HUES48 (cell line): ENCODE measurements around the gene LCAT.

Experiments used
- H3K27ac ChIP-seq: one replicate; pipeline ENCODE4 v1.7.0; 2013; ENCODE audit warnings: low read depth, low read length, inconsistent platforms
- H3K27me3 ChIP-seq: 2 replicates; pipeline ENCODE4 v1.6.1; 2013; ENCODE audit warnings: mild to moderate bottlenecking, low read length; ENCODE audit not compliant: control insufficient read depth, insufficient read depth
- H3K36me3 ChIP-seq: 2 replicates; pipeline ENCODE4 v1.6.1; 2013; ENCODE audit warnings: low read length; ENCODE audit not compliant: control insufficient read depth, insufficient read depth
- H3K4me1 ChIP-seq: 2 replicates; pipeline ENCODE4 v1.6.1; 2013; ENCODE audit warnings: mild to moderate bottlenecking, low read length; ENCODE audit not compliant: control insufficient read depth, insufficient read depth
- H3K4me3 ChIP-seq: 2 replicates; pipeline ENCODE4 v1.5.1; 2013; ENCODE audit warnings: mild to moderate bottlenecking, low read depth, low read length
- H3K9ac ChIP-seq: 2 replicates; pipeline ENCODE4 v1.6.1; 2013; ENCODE audit warnings: mild to moderate bottlenecking, low read depth, low read length, moderate library complexity
- H3K9me3 ChIP-seq: 2 replicates; pipeline ENCODE4 v1.6.1; 2013; ENCODE audit warnings: low read length; ENCODE audit not compliant: control insufficient read depth, insufficient read depth

The LCAT gene

DNA sequence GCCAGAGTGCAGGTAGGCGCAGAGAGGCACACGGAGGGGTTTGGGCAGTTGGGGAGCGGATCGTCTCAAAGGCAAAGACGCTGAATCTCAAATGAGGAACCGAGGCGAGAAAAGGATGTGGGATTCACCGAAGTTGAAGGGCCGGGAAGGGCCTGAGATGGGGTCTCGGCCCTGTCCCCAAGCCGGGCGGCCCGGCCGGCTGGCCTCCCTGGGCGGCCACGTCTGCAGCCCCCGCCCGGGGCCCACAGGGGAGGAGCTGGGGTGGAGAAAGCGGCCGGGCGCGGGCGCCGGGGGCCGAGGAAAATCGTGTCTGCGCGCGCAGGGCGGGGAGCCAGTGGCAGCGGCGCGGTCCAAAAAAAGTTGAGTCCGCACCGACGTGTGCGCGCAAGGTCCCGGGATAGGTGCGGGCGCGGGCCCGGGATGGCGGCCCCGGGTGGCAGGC is 24.1 kb upstream of the LCAT start:
- no peaks in the 10 kb centered on the region for H3K27me3 ChIP-seq
- H3K4me1 ChIP-seq = peaks cover 19% of the 10 kb centered on the region
- H3K36me3 ChIP-seq = peaks cover 7% of the 10 kb centered on the region
- H3K9ac ChIP-seq = peak overlapping the region; percentile 39
- peak overlapping the region; percentile 76 for H3K4me3 ChIP-seq
- no peaks in the 10 kb centered on the region for H3K9me3 ChIP-seq
- peak overlapping the region; percentile 64 for H3K27ac ChIP-seq

DNA sequence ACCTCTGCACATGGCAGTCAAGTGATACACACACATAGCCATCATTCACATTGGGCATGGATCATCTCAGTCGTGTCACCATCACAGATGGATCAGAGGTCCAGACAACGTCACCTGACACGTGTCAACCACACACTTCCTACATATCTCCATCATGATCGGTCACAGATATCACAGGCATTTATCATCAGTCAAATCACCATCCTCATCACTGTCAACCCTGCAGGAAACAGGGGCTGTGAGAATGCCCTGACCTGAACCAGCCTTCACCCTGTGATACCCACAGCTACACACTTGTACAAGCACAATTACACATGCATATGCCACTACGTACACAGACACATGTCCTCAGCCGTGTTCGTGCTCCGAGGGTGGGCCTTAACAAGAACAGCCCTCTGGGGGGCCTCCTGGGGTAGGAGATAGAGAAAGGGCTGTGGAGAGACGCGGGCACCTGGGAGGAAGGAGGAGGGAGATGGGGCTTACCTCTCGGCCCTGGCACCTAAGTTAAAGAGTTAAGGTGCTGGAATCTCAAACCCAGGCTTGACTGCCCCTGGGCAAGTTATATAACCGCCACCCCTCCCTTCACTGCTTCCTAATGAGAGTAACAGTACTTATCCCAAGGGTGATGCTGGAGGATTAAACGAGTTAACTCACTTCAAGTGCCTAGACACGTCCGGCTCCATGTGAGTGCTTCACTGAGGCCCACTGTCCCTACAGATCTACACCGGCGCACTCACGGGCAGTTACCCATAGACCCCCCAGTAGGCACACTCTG is 23.4 kb upstream of the LCAT start:
- Histone ChIP-seq H3K27me3 (no peaks in the 10 kb centered on the region), H3K27ac (peak overlapping the region; percentile 64), H3K9me3 (no peaks in the 10 kb centered on the region), H3K9ac (peak overlapping the region; percentile 39), H3K4me3 (peak overlapping the region; percentile 76), H3K4me1 (peaks cover 19% of the 10 kb centered on the region), H3K36me3 (peaks cover 12% of the 10 kb centered on the region)

DNA sequence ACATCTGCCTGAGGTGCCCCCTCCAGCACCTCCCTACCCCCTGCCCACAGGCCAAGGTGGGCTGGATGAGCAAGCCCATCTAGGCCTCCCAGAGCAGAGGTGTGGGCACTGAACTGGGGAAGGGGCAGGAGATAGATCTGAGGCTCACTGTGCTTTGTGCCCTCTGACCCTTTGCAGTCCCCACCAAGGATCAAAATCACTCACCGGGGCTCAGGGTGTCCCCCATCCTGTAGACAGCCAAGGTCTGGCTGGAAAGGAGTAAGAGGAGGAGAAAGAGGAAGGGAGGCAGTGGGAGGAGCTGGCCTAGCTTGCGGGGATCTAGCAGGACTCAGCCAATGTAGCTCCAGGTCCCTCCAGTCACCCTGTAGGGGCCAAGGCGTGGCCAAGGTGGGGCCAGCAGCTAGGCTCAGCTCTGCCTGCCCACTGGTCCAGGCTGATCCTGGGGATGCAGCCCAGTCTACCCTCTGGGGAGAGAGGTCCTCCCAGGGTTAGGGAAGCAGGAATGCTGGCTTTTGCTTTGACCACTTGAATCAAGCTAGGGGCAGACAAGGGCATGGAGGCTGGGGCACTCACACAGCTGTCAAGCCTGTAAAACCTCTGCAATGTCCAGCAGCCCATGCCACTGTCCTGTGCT is 22.7 kb upstream of the LCAT start:
- no peaks in the 10 kb centered on the region for H3K9me3 ChIP-seq
- H3K4me1 ChIP-seq = peaks cover 19% of the 10 kb centered on the region
- no peak overlapping the region for H3K27ac ChIP-seq
- H3K27me3 ChIP-seq = no peaks in the 10 kb centered on the region
- H3K36me3 ChIP-seq = peaks cover 19% of the 10 kb centered on the region
- H3K4me3 ChIP-seq = peak overlapping the region; percentile 76; the same call in 1 of the 2 replicates
- H3K9ac ChIP-seq = peak overlapping the region; percentile 27; the same call in 1 of the 2 replicates

DNA sequence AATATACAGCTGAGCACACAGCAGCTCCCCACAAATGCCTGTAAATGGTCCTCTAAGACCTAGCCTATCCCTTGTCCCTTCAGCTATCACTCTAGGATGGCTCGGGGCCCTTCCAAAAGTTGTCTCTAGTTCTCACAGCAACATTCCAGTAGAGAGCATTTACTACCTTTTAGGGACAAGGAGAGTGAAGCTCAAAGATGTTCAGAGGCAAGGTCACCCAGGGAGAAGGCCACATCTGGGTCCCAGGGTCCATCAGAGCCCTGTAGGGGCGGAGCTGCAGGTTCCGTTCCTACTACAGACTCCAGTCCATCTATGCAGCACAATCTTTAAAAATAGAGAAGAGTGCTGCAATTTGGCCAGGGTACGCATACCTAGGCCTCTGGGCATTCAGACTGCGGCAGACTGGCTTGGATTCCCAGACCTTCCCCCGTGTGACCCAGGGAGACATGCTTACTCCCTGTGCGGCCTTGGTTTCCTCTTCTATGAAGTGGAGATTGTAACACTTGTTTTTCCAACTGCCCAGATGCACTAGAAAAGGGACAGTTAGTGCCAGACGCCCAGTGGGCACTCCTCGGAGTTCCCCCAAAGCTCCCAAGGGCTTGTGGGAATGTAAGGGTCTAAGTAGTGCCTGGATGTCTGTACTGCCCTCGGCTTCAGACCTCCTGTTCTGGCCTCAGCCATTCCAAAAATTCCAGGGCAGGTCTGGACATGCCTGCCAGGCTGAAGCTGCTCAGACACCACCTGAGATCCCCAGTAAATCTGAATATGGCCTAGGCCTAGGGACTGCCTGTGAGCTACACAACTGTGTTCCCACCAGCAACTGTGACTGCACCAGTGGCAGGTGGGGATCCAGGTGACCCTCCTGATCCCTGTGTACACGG is 22.0 kb upstream of the LCAT start:
- Histone ChIP-seq H3K27ac (no peak overlapping the region), H3K9ac (peak overlapping the region; percentile 27; the same call in 1 of the 2 replicates), H3K9me3 (no peaks in the 10 kb centered on the region), H3K36me3 (peaks cover 26% of the 10 kb centered on the region), H3K4me1 (peaks cover 19% of the 10 kb centered on the region), H3K27me3 (no peaks in the 10 kb centered on the region), H3K4me3 (peak overlapping the region; percentile 19; the same call in 1 of the 2 replicates)

DNA sequence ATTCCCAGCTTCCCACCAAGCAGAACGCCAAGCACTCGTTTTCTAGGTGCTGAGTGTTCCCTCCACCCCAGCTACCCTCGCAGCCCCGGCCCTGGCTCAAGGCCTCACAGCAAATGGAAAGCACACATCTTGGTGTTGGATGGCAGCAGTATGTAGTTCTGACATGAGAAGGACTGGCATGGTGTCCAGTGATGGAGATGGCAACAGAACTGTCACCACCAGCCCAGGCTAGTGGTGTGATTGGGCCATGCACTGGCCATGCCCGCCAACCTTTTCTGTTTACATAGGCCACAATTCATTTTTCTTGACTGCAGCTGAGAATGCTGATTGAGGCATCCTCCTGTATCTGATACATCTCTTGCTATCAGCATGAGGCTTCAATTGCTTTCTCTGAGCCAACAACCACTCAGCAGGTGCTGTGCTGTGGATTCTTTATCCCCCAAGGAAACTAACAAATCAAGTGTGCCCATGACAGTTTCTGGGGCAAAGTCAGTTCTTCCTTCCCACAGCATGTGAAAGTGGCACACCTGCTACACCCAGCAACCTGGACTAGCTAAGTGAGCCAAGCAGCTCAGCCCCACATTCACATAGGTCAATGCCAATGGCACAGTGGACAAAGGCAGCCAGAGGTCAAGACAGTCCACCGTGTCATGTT is 20.7 kb upstream of the LCAT start:
- Histone ChIP-seq H3K27me3 (no peaks in the 10 kb centered on the region), H3K4me1 (peaks cover 19% of the 10 kb centered on the region), H3K4me3 (no peak overlapping the region), H3K27ac (no peak overlapping the region), H3K9ac (no peak overlapping the region), H3K9me3 (no peaks in the 10 kb centered on the region), H3K36me3 (peaks cover 40% of the 10 kb centered on the region)

DNA sequence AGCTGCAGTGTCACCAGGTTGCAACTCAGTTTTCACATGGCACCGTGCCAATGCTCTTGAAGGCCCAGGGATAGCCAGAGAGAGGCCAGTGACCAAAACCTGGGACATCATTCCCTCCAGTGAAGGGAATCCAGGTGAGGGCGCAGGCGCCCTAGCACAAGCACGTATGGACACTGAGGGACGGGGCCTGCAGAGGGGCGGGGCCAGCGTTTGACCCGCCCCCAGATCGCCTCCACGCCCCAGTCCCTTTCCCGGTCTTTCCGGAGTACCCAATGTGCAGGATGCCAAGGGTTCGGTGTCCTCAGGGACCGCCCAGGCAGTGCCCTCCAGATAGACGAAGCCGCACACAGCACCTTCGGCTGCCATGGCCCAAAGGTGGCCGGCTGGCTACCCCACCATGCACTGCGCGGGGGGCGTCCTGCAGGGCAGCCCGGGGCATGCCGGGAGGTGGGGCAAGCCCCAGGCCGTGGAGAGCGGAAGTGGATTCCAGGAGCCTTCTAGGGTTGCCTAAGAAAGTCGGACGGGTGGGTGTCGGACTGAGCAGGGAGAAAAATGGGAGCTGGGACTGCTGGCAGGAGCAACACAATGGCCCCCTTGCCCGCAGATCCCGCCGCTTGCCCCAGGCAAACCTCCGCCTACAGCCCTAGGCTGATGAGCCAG is 19.9 kb upstream of the LCAT start:
- peaks cover 14% of the 10 kb centered on the region for H3K4me1 ChIP-seq
- no peaks in the 10 kb centered on the region for H3K9me3 ChIP-seq
- no peak overlapping the region for H3K27ac ChIP-seq
- H3K27me3 ChIP-seq = no peaks in the 10 kb centered on the region
- peak overlapping the region; percentile 44; the same call in 1 of the 2 replicates for H3K4me3 ChIP-seq
- H3K36me3 ChIP-seq = peaks cover 47% of the 10 kb centered on the region
- no peak overlapping the region; the same call in 1 of the 2 replicates for H3K9ac ChIP-seq

DNA sequence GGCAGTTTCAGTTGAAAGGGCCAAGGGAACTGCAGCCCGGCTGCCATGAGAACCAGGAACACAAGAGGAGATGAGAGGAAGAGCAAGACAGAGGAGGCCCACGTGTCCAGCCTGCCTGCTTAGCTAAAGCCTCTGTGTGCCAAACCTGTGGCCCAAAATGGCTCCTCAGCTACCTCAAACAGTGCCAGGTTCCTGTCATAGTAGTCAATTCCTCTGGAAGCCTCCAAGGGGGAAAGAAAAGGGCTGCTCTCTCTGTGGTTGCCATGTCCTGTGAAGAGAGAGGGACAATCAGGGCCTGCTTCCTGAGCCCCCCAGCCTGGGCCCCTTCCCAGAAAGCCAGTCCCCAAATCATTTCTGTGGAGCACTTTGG is 19.4 kb upstream of the LCAT start:
- no peak overlapping the region; the same call in 1 of the 2 replicates for H3K4me3 ChIP-seq
- no peak overlapping the region for H3K27ac ChIP-seq

DNA sequence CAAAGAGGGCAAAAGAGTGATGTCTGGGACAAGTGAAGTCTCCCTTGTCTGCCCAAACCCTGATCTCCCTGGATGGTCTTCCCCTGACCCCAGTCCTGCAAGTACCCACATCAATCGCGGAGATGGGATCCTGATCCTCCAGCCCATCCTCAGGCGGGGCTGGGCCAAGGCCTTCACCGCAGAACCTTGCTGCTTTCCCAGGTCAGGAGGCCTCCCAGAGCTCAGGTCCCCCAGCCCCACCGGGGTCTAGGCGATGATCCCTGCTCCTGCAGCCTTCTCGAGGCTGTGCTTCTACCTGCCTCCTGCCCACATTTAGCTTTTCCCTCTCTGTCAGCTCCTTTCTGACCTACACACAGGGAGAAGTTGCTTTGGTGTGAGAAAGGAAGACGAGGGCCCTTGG is 18.2 kb upstream of the LCAT start:
- peaks cover 62% of the 10 kb centered on the region for H3K36me3 ChIP-seq
- no peaks in the 10 kb centered on the region for H3K9me3 ChIP-seq
- no peak overlapping the region for H3K27ac ChIP-seq
- no peak overlapping the region for H3K4me3 ChIP-seq
- no peak overlapping the region for H3K9ac ChIP-seq
- no peaks in the 10 kb centered on the region for H3K27me3 ChIP-seq
- H3K4me1 ChIP-seq = peaks cover 8% of the 10 kb centered on the region

More for the DNA sequence above, 19.4 kb upstream of the LCAT start:
- Histone ChIP-seq H3K27me3 (no peaks in the 10 kb centered on the region), H3K9me3 (no peaks in the 10 kb centered on the region), H3K9ac (no peak overlapping the region; the same call in 1 of the 2 replicates), H3K4me1 (peaks cover 13% of the 10 kb centered on the region), H3K36me3 (peaks cover 52% of the 10 kb centered on the region)

DNA sequence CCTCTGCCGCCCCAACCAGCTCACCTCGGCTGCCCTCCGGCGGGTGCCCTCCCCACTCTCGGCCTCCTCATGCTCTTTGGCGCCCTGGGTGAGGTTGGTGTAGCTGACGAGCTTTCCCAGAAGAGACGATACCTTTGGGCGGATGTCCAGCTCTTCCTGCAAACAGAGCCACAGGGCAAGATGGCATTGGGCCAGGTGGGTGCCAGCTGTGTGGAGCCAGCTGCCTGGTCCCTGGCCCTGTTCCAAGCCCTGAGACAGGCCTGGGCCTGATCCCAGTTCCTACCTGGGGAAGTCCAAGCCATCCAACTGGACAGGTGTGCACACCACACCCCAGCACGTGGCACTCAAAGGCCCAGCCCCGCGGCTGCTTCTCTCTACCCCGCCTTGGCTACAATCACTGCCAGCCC is 17.6 kb upstream of the LCAT start:
- H3K9ac ChIP-seq = no peak overlapping the region
- no peak overlapping the region for H3K4me3 ChIP-seq
- H3K27me3 ChIP-seq = no peaks in the 10 kb centered on the region
- no peak overlapping the region for H3K27ac ChIP-seq
- H3K4me1 ChIP-seq = peaks cover 2% of the 10 kb centered on the region
- peaks cover 64% of the 10 kb centered on the region for H3K36me3 ChIP-seq
- H3K9me3 ChIP-seq = no peaks in the 10 kb centered on the region
